DND-41 (cell line): ENCODE results near the gene ENO3.

Experiments
- ATAC-seq: fragments of 200-7000 bp; cut with Tn5 transposase; 3 replicates; pipeline ENCODE4 v1.9.1; 2021; ENCODE audit warnings: low read depth; ENCODE audit not compliant: insufficient read depth
- DNase-seq: peaks from one replicate; pipeline ENCODE4 v3.0.0-alpha.2; 2020
- H2AFZ ChIP-seq: 2 replicates; pipeline ENCODE4 v1.6.0; 2012; ENCODE audit warnings: low read depth, low read length
- H3K27ac ChIP-seq: 2 replicates; pipeline ENCODE4 v1.5.1; 2012; ENCODE audit warnings: low read length, inconsistent platforms
- H3K27me3 ChIP-seq: fragments of 200-600 bp; sonication (generic); 2 replicates; pipeline ENCODE4 v1.6.0; 2012; ENCODE audit warnings: low read length, mild to moderate bottlenecking, inconsistent platforms; ENCODE audit not compliant: insufficient read depth, poor library complexity
- H3K36me3 ChIP-seq: 2 replicates; pipeline ENCODE4 v1.5.1; 2012; ENCODE audit warnings: low read length, inconsistent platforms; ENCODE audit not compliant: insufficient read depth
- H3K4me1 ChIP-seq: 2 replicates; pipeline ENCODE4 v1.5.1; 2012; ENCODE audit warnings: mild to moderate bottlenecking, low read length; ENCODE audit not compliant: insufficient read depth
- H3K4me2 ChIP-seq: 2 replicates; pipeline ENCODE4 v1.6.0; 2012; ENCODE audit warnings: mild to moderate bottlenecking, moderate library complexity, low read length, inconsistent platforms; ENCODE audit not compliant: insufficient read depth
- H3K4me3 ChIP-seq, 2 experiments: fragments of 200-600 bp in 1 of 2; shearing (Covaris generic) in 1 of 2; 2 replicates each; pipeline ENCODE4 v1.5.1; 2012 to 2016; ENCODE audit warnings: inconsistent platforms in 2 of 2, low read length in 2 of 2, mild to moderate bottlenecking in 2 of 2, low read depth in 1 of 2, moderate library complexity in 1 of 2
- H3K79me2 ChIP-seq: 2 replicates; pipeline ENCODE4 v1.6.0; 2012; ENCODE audit warnings: low read length, inconsistent platforms; ENCODE audit not compliant: insufficient read depth
- H3K9ac ChIP-seq: 2 replicates; pipeline ENCODE4 v1.6.0; 2012; ENCODE audit warnings: low read depth, mild to moderate bottlenecking, inconsistent platforms, low read length, moderate library complexity
- H3K9me3 ChIP-seq: 2 replicates; pipeline ENCODE4 v1.5.1; 2012; ENCODE audit warnings: low read length, moderate library complexity, mild to moderate bottlenecking, inconsistent platforms; ENCODE audit not compliant: insufficient read depth, severe bottlenecking
- H4K20me1 ChIP-seq: 2 replicates; pipeline ENCODE4 v1.6.0; 2012; ENCODE audit warnings: low read length; ENCODE audit not compliant: insufficient read depth
- EZH2 ChIP-seq: IDR thresholded peaks from 3 replicates; pipeline ENCODE4 v1.6.1; 2012; ENCODE audit warnings: borderline replicate concordance, low read depth, mild to moderate bottlenecking, moderate library complexity, low read length, inconsistent platforms; ENCODE audit not compliant: severe bottlenecking
- TF ChIP-seq, protein P1 (sequence below): IDR thresholded peaks from 2 replicates; pipeline ENCODE4 v1.5.1; 2012; ENCODE audit warnings: borderline replicate concordance, low read length, moderate library complexity, mild to moderate bottlenecking; ENCODE audit not compliant: poor library complexity, severe bottlenecking; ENCODE audit errors: extremely low read depth

The ENO3 gene

DNA sequence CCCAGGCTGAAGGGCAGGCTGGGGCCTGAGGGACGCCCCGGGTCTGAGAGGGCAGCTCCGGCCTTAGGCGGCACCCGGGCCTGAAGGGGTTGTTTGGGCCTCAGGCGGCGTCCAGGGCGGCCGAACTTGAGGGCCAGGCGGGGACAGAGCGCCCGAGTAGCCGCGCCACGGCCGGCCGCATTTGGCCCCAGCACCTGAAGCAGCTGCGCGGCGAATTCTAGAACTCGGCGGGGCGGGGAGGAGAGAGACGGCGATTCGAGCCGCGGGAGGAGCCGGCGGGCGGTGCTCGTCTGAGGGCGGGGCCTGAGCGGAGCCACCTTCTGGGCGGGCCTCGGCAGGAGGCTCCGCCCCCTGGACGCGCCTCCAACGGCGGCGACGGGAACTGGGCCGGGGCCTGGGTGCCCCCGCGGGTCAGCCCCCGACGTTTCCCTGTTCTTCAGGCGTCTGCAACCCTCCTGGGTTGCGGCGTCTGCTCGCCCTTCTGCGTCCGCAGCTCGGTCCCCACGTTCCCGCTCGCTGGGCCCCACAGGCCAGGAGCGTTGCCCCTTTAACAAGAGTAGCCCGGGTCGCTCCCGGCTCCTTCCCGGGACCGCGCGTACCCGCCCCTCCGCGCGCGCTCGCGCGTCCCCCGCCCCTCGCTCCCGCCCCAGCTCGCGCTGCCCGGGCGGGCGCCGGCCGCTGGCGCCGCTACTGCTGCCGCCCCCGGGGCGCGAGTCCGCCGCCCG, 46.5 kb downstream of the ENO3 start, which contains the start of the genes INCA1 and KIF1C:
Gene INCA1 (minus strand): TSS at position 221 of the 725 bp plus-strand sequence. CDS start 3,085 bp downstream, outside the sequence.
Gene KIF1C (plus strand): TSS at position 649 of the 725 bp plus-strand sequence. CDS start 2,297 bp downstream, outside the sequence.
- TF ChIP-seq EZH2 = no peak
- TF ChIP-seq, protein P1, sequence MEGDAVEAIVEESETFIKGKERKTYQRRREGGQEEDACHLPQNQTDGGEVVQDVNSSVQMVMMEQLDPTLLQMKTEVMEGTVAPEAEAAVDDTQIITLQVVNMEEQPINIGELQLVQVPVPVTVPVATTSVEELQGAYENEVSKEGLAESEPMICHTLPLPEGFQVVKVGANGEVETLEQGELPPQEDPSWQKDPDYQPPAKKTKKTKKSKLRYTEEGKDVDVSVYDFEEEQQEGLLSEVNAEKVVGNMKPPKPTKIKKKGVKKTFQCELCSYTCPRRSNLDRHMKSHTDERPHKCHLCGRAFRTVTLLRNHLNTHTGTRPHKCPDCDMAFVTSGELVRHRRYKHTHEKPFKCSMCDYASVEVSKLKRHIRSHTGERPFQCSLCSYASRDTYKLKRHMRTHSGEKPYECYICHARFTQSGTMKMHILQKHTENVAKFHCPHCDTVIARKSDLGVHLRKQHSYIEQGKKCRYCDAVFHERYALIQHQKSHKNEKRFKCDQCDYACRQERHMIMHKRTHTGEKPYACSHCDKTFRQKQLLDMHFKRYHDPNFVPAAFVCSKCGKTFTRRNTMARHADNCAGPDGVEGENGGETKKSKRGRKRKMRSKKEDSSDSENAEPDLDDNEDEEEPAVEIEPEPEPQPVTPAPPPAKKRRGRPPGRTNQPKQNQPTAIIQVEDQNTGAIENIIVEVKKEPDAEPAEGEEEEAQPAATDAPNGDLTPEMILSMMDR = no peak
- peak within 1 kb of the TSS; percentile 86 for H3K27ac ChIP-seq
- no peaks in the 10 kb centered on the region for H3K27me3 ChIP-seq
- no peaks in the 10 kb centered on the region for H4K20me1 ChIP-seq
- peaks cover 20% of the 10 kb centered on the region for H3K36me3 ChIP-seq
- H3K9me3 ChIP-seq = no peaks in the 10 kb centered on the region
- peaks cover 29% of the 10 kb centered on the region for H3K4me1 ChIP-seq
- ATAC-seq (peak; percentile 94), DNase-seq (peak; percentile 90)
- H3K79me2 ChIP-seq = peaks cover 9% of the 10 kb centered on the region; the same call in 1 of the 2 replicates
- H3K4me2 ChIP-seq = peak within 1 kb of the TSS; percentile 93
- H3K4me3 ChIP-seq = peak within 1 kb of the TSS; percentile 78 to 86
- H3K9ac ChIP-seq = peak within 1 kb of the TSS; percentile 84
- peak within 1 kb of the TSS; percentile 88 for H2AFZ ChIP-seq

DNA sequence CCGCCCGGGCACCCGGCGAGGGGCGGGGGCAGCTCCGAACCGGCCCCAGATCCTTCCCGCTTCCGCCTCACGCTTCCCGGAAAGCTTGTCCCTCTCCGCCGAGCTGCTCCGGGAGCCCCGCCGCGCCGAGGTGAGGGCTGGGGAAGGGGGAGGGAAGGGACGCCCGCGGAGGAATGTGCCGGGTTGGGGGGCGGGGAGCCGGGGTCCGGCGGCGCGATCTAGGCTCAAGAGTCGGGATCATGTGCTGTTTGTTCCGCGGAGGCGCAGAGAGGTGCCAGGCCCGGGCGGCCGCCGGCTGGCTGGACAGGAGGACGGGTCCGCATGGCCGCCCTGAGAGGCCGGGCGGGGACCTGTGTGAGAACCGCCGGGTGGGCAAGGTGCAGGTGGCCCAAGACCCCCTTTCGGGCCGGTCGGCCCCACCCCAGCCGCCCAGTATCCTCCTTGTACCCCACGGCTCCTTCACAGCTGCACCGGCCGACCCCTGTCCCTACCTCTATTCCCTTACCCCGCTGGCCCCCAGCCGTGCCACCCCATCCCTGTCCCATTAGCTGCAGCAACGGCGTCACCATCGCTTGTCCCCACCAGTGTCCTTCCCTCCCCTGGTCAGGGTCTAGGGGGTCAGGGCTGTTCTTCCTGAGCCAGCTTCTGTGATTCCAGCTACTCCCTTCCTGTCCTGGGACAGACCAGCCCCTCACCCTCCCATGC, 47.3 kb downstream of the ENO3 start:
- H3K79me2 ChIP-seq = peaks cover 9% of the 10 kb centered on the region; the same call in 1 of the 2 replicates
- H3K9ac ChIP-seq = peak overlapping the region; percentile 84
- no peak for DNase-seq
- no peaks in the 10 kb centered on the region for H4K20me1 ChIP-seq
- no peaks in the 10 kb centered on the region for H3K9me3 ChIP-seq
- H3K4me3 ChIP-seq = peak overlapping the region; percentile 78 to 86
- peak overlapping the region; percentile 60 for H3K27ac ChIP-seq
- peak; percentile 13; the same call in 1 of the 3 replicates for ATAC-seq
- peaks cover 29% of the 10 kb centered on the region for H3K4me1 ChIP-seq
- TF ChIP-seq, protein P1 = no peak
- no peak for TF ChIP-seq EZH2
- no peaks in the 10 kb centered on the region for H3K27me3 ChIP-seq
- peak overlapping the region; percentile 93 for H3K4me2 ChIP-seq
- H3K36me3 ChIP-seq = peaks cover 23% of the 10 kb centered on the region
- peak overlapping the region; percentile 74 for H2AFZ ChIP-seq

DNA sequence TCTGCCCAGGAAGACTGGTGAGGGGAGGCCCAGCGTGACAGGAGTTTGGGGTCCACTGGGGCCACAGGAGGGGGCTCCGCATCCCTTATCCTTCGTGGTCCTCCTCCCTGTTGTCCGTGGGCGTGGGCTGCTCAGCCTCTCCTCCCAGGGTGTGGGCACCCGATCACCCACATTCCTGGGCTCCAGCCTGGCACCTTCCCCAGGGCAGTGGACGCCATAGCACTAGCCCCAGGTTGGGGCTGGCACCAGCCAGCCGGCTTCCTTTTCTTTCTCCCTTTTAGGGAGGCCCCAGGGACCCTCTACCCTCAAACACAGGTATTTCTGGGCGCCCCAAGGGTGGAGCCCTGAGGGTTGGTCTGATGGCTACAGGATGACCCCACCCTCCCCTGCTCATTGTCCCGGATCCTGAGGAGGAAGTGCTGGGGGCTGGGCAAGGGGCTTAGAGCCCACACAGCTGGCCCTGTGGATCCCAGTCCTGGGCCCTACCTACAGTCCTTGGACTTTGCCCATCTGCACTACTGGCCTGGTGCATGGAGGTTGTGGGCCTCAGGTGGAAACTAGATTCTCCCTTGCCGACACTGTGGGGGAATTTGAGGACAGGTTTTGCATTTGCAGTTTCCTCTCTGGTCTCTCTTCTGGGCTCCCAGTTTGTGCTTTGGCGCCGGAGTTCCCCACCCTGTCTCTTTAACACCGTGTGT, 48.0 kb downstream of the ENO3 start:
- Histone ChIP-seq H2AFZ (no peak overlapping the region), H3K36me3 (peaks cover 30% of the 10 kb centered on the region), H3K4me1 (peaks cover 29% of the 10 kb centered on the region), H3K4me3 (peak overlapping the region; percentile 78 to 86; a peak in 3 of 4 replicates), H3K27me3 (no peaks in the 10 kb centered on the region), H3K4me2 (peak overlapping the region; percentile 93), H3K9me3 (no peaks in the 10 kb centered on the region), H3K79me2 (peaks cover 9% of the 10 kb centered on the region; the same call in 1 of the 2 replicates), H4K20me1 (no peaks in the 10 kb centered on the region), H3K27ac (no peak overlapping the region; the same call in 1 of the 2 replicates), H3K9ac (peak overlapping the region; percentile 84)
- TF ChIP-seq, protein P1 = no peak
- TF ChIP-seq EZH2 = no peak
- no peak for DNase-seq
- ATAC-seq = no peak
